ENCODE measurements around the gene PER3.

DNA sequence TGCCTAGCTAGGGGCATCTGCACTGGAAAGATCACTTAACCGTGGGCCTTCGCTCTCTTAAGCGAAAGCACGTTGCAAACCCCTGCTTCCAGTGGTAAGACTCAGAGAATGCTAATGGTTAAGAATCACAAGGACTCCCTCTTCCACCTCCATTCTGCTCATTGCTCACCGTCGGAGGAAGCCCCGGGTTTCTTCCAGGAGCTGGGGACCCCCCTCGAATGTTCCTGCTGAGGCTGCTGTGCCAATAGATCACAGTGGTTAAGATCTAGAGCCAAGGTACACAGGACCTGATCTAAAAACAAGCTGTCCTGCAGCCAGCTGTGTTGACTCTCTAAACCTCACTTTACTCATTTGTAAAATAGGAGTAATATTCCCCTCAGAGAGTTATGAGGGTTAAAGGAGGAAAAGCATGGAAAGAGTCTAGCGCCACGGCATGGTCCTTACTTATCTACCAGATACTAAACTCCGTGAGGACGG is 12.2 kb upstream of the PER3 start:
- TF ChIP-seq POLR2AphosphoS5 (IDR thresholded peaks at IDR 0.05; ENCODE audit: low read length) (no peak), KAT2A (conservative IDR thresholded peaks at IDR 0.05; ENCODE audit: control insufficient read depth, low read depth, low read length) (no peak), POU2F2 (IDR thresholded peaks at IDR 0.05; ENCODE audit: borderline replicate concordance, low read depth, low read length) (no peak), KDM1A (IDR thresholded peaks at IDR 0.05; ENCODE audit: borderline replicate concordance) (no peak), RBBP5 (conservative IDR thresholded peaks at IDR 0.05) (no peak), NR2C2 (IDR thresholded peaks at IDR 0.05; ENCODE audit: borderline replicate concordance, control insufficient read depth, insufficient read length, low read depth) (no peak), EZH2 (IDR thresholded peaks at IDR 0.05; ENCODE audit: borderline replicate concordance, control insufficient read depth, low read depth, low read length) (no peak), EGR1 (IDR thresholded peaks at IDR 0.05; ENCODE audit: borderline replicate concordance in 1 of 2, low read depth in 2 of 2, low read length in 2 of 2) (no peak), MEF2A (IDR thresholded peaks at IDR 0.05; ENCODE audit: insufficient read depth, low read depth, low read length) (no peak)
